Astrocyte (in vitro differentiated cells and primary cell): Measurements from ENCODE around the gene DGKB. TPM values are rescaled to one million over a fixed set of nuclear protein-coding genes. Genes with fewer than 3 reads are reported as not detected.

Experiments
- DNase-seq: peaks from one replicate; pipeline ENCODE4 v3.0.0-alpha.2; 2010; ENCODE audit warnings: low read depth
- FAIRE-seq: peaks from 2 replicates; lab custom pipeline; 2011; peaks lifted over from hg19 to GRCh38; lab: Jason Lieb, UNC
- H2AFZ ChIP-seq: 2 replicates; pipeline ENCODE4 v1.6.0; 2012; ENCODE audit warnings: low read depth, low read length, inconsistent platforms
- H3K27ac ChIP-seq: 2 replicates; pipeline ENCODE4 v1.5.1; 2011; ENCODE audit warnings: low read depth, low read length, inconsistent platforms
- H3K27me3 ChIP-seq: 2 replicates; pipeline ENCODE4 v1.6.0; 2011; ENCODE audit warnings: low read length, inconsistent platforms; ENCODE audit not compliant: insufficient read depth
- H3K36me3 ChIP-seq: 2 replicates; pipeline ENCODE4 v1.5.1; 2011; ENCODE audit warnings: low read length, inconsistent platforms; ENCODE audit not compliant: insufficient read depth
- H3K4me1 ChIP-seq: 2 replicates; pipeline ENCODE4 v1.5.1; 2011; ENCODE audit warnings: low read length, inconsistent platforms; ENCODE audit not compliant: insufficient read depth
- H3K4me2 ChIP-seq: 2 replicates; pipeline ENCODE4 v1.6.0; 2012; ENCODE audit warnings: low read length, inconsistent platforms
- H3K4me3 ChIP-seq: 2 replicates; pipeline ENCODE4 v1.5.1; 2011; ENCODE audit warnings: low read depth, mild to moderate bottlenecking, low read length, inconsistent platforms; ENCODE audit not compliant: insufficient read depth
- H3K79me2 ChIP-seq: 2 replicates; pipeline ENCODE4 v1.6.0; 2012; ENCODE audit warnings: mild to moderate bottlenecking, low read length, inconsistent platforms; ENCODE audit not compliant: insufficient read depth
- H3K9ac ChIP-seq: 2 replicates; pipeline ENCODE4 v1.6.0; 2012; ENCODE audit warnings: mild to moderate bottlenecking, low read length, inconsistent platforms
- H3K9me3 ChIP-seq: 2 replicates; pipeline ENCODE4 v1.5.1; 2012; ENCODE audit warnings: low read depth, mild to moderate bottlenecking, low read length, inconsistent platforms; ENCODE audit not compliant: insufficient read depth
- H4K20me1 ChIP-seq: 2 replicates; pipeline ENCODE4 v1.6.0; 2012; ENCODE audit warnings: low read length, inconsistent platforms; ENCODE audit not compliant: insufficient read depth
- H3K27ac Mint-ChIP-seq: one replicate; pipeline ENCODE4 v1.8.0; 2021; ENCODE audit warnings: mild to moderate bottlenecking, mixed read lengths; ENCODE audit not compliant: unreplicated experiment
- H3K27me3 Mint-ChIP-seq: one replicate; pipeline ENCODE4 v1.8.0; 2021; ENCODE audit warnings: low read depth, mixed read lengths; ENCODE audit not compliant: unreplicated experiment
- H3K36me3 Mint-ChIP-seq: one replicate; pipeline ENCODE4 v1.8.0; 2021; ENCODE audit warnings: low read depth, mixed read lengths; ENCODE audit not compliant: unreplicated experiment
- H3K4me1 Mint-ChIP-seq: one replicate; pipeline ENCODE4 v1.8.0; 2021; ENCODE audit warnings: low read depth, mixed read lengths; ENCODE audit not compliant: unreplicated experiment
- H3K4me3 Mint-ChIP-seq: one replicate; pipeline ENCODE4 v1.8.0; 2021; ENCODE audit warnings: mild to moderate bottlenecking, moderate library complexity, mixed read lengths; ENCODE audit not compliant: unreplicated experiment
- H3K9me3 Mint-ChIP-seq: one replicate; pipeline ENCODE4 v1.8.0; 2021; ENCODE audit warnings: mild to moderate bottlenecking, mixed read lengths; ENCODE audit not compliant: unreplicated experiment
- CTCF ChIP-seq: IDR thresholded peaks from 2 replicates; pipeline ENCODE4 v1.5.1; 2011; ENCODE audit warnings: low read depth, mild to moderate bottlenecking, inconsistent platforms, low read length, moderate library complexity; ENCODE audit not compliant: insufficient read depth
- EZH2 ChIP-seq: IDR thresholded peaks from 2 replicates; pipeline ENCODE4 v1.6.1; 2012; ENCODE audit warnings: mild to moderate bottlenecking, low read length, inconsistent platforms; ENCODE audit not compliant: insufficient read depth
- total RNA-seq: library from RNA; stranded (reverse); gene quantifications from 2 replicates; pipeline ENCODE4 v1.2.1, GENCODE V29; 2021

Gene DGKB
- total RNA-seq, 1 donor from 2014 or later = 0.39 TPM

GRCh38 chr7:14776266-14776665 is 126.3 kb downstream of the DGKB start:
- H3K36me3 Mint-ChIP-seq = no peaks in the 10 kb centered on the region
- no peak for FAIRE-seq
- DNase-seq = no peak
- H3K9me3 Mint-ChIP-seq = peaks cover 8% of the 10 kb centered on the region
- Histone ChIP-seq H2AFZ (no peak overlapping the region), H3K79me2 (no peaks in the 10 kb centered on the region), H3K4me2 (no peak overlapping the region), H3K27me3 (no peaks in the 10 kb centered on the region), H3K4me3 (no peak overlapping the region), H3K4me1 (no peaks in the 10 kb centered on the region), H3K9me3 (peaks cover 3% of the 10 kb centered on the region), H3K27ac (no peak overlapping the region), H3K36me3 (no peaks in the 10 kb centered on the region), H3K9ac (no peak overlapping the region), H4K20me1 (no peaks in the 10 kb centered on the region)
- H3K4me1 Mint-ChIP-seq = no peaks in the 10 kb centered on the region
- H3K27ac Mint-ChIP-seq = no peak overlapping the region
- H3K27me3 Mint-ChIP-seq = no peaks in the 10 kb centered on the region
- no peak for TF ChIP-seq EZH2
- no peak for TF ChIP-seq CTCF
- H3K4me3 Mint-ChIP-seq = no peak overlapping the region

- TF ChIP-seq CTCF (no peak), EZH2 (no peak)
- H3K4me1 ChIP-seq = no peaks in the 10 kb centered on the region
- Mint-ChIP-seq H3K9me3 (peaks cover 8% of the 10 kb centered on the region), H3K36me3 (no peaks in the 10 kb centered on the region), H3K27ac (no peak overlapping the region), H3K4me3 (no peak overlapping the region), H3K4me1 (no peaks in the 10 kb centered on the region), H3K27me3 (no peaks in the 10 kb centered on the region)
- no peak overlapping the region for H3K9ac ChIP-seq
- H3K79me2 ChIP-seq = no peaks in the 10 kb centered on the region
- DNase-seq (no peak), FAIRE-seq (no peak)
- H3K27me3 ChIP-seq = no peaks in the 10 kb centered on the region
- H3K4me3 ChIP-seq = no peak overlapping the region
- no peak overlapping the region for H2AFZ ChIP-seq
- no peak overlapping the region for H3K27ac ChIP-seq
- peaks cover 3% of the 10 kb centered on the region for H3K9me3 ChIP-seq
- H3K4me2 ChIP-seq = no peak overlapping the region
- no peaks in the 10 kb centered on the region for H4K20me1 ChIP-seq
- no peaks in the 10 kb centered on the region for H3K36me3 ChIP-seq
These were observed 128.8 kb downstream of the DGKB start for GRCh38 chr7:14773729-14774271.

- no peak overlapping the region for H3K4me3 Mint-ChIP-seq
- no peaks in the 10 kb centered on the region for H3K36me3 Mint-ChIP-seq
- DNase-seq (no peak), FAIRE-seq (no peak)
- Histone ChIP-seq H3K27ac (no peak overlapping the region), H3K36me3 (no peaks in the 10 kb centered on the region), H3K79me2 (no peaks in the 10 kb centered on the region), H4K20me1 (no peaks in the 10 kb centered on the region), H3K9me3 (no peaks in the 10 kb centered on the region), H3K27me3 (no peaks in the 10 kb centered on the region), H3K4me2 (no peak overlapping the region), H3K4me1 (no peaks in the 10 kb centered on the region), H3K9ac (no peak overlapping the region), H3K4me3 (no peak overlapping the region), H2AFZ (no peak overlapping the region)
- H3K4me1 Mint-ChIP-seq = peaks cover 6% of the 10 kb centered on the region
- no peak overlapping the region for H3K27ac Mint-ChIP-seq
- peaks cover 2% of the 10 kb centered on the region for H3K9me3 Mint-ChIP-seq
- TF ChIP-seq CTCF = no peak
- no peak for TF ChIP-seq EZH2
- H3K27me3 Mint-ChIP-seq = no peaks in the 10 kb centered on the region
These were observed 131.9 kb downstream of the DGKB start for GRCh38 chr7:14770614-14771013.
